Measurements from ENCODE around the gene GRAP.

The GRAP gene

GRCh38 chr17:19017804-19018599 is 28.8 kb downstream of the GRAP start:
- no peak for DNase-seq

GRCh38 chr17:19017401-19017800 is 29.4 kb downstream of the GRAP start:
- DNase-seq, result no peak

GRCh38 chr17:19016881-19017280 is 29.9 kb downstream of the GRAP start:
- no peak for DNase-seq

- DNase-seq, result no peak
These were observed 30.5 kb downstream of the GRAP start for GRCh38 chr17:19016297-19016696.

GRCh38 chr17:19015428-19015827 is 31.3 kb downstream of the GRAP start:
- no peak for DNase-seq

- DNase-seq, result no peak
These were observed 32.0 kb downstream of the GRAP start for GRCh38 chr17:19014628-19015215.

- no peak for DNase-seq
These were observed 32.7 kb downstream of the GRAP start for GRCh38 chr17:19013806-19014627.

GRCh38 chr17:19013226-19013625 is 33.5 kb downstream of the GRAP start:
- no peak for DNase-seq

- no peak for DNase-seq
These were observed 34.3 kb downstream of the GRAP start for GRCh38 chr17:19012171-19013080.

- no peak for DNase-seq
These were observed 35.2 kb downstream of the GRAP start for GRCh38 chr17:19011581-19011980.

GRCh38 chr17:19010729-19011505 is 35.8 kb downstream of the GRAP start:
- no peak for DNase-seq

- DNase-seq, result no peak
These were observed 36.8 kb downstream of the GRAP start for GRCh38 chr17:19009970-19010369.

- no peak for DNase-seq
These were observed 40.1 kb downstream of the GRAP start for GRCh38 chr17:19006698-19007097.

- no peak for DNase-seq
These were observed 40.8 kb downstream of the GRAP start for GRCh38 chr17:19005789-19006430.

- no peak for DNase-seq
These were observed 41.5 kb downstream of the GRAP start for GRCh38 chr17:19005137-19005773.

GRCh38 chr17:19004421-19005136 is 42.2 kb downstream of the GRAP start, which contains the start of gene FAM83G:
FAM83G (minus strand) TSS chr17:19004764; CDS start chr17:19004041, 723 bp downstream.
- DNase-seq, result peak; percentile 9

- DNase-seq, result no peak
These were observed 43.0 kb downstream of the GRAP start for GRCh38 chr17:19003543-19004420.

- no peak for DNase-seq
These were observed 43.8 kb downstream of the GRAP start for GRCh38 chr17:19002805-19003542.

All from NCI-H2029 (cell line).